Heart left ventricle (tissue), 13 donors: Measurements from ENCODE around the gene COLGALT1.

Experiments used
- CTCF ChIP-seq, 12 donors: fragments of 200-600 bp; sonication (generic) in 4 of 12; IDR thresholded peaks; one replicate each; pipeline versions ENCODE4 v1.5.0 to v1.8.0; 2018 to 2022; ENCODE audit warnings: antibody characterized with exemption in 12 of 12, mild to moderate bottlenecking in 5 of 12
- POLR2A ChIP-seq, 2 donors: fragments of 450-650 bp; IDR thresholded peaks; one replicate each; pipeline ENCODE4 v1.6.1; 2017; ENCODE audit warnings: antibody characterized with exemption in 2 of 2, mild to moderate bottlenecking in 2 of 2, moderate library complexity in 2 of 2
- donor health status: ischemic (EF 13 %, LVEDD 7.1; RV severe dilation, severe dysfunction).
- donor health status: DM: no; HTN: yes; CAD: no.
- donor health status: DM: no; HTN: no; CAD: no.
- donor health status: ischemic (EF 25% LVEDD 6.9; RV normal size, moderate dysfunction).
- donor health status: ischemic (EF 25% LVEDD 5.7; RV mildly dilated, moderate dysfunction).
- donor health status: ischemic (EF 35%, LVEDD 5.7; RV mildly dilated, moderate dysfunction).
- donor health status: nonischemic (EF 11% LVEDD 7.7; RV severe dilation, severe dysfunction).
- donor health status: DM: yes; HTN: yes; CAD: no.
- donor health status: PGD.
- donor health status: ischemic (EF 29% LVEDD 5.4; RV normal size, mild dysfunction).
- donor health status: nonischemic (EF 23%, LVEDD 6.1; RV moderate dilation, normal function).

- TF ChIP-seq CTCF (IDR thresholded peaks at IDR 0.05) (no peak), POLR2A (IDR thresholded peaks at IDR 0.05) (no peak)
These were observed 11.5 kb upstream of the COLGALT1 start for GRCh38 chr19:17543986-17544385.
